Stimulated activated naive CD4-positive, alpha-beta T cell (primary cell): Measurements from ENCODE around the gene CFHR2.
A peak's percentile ranks its signal among the peaks of the same experiment; 100 is the strongest.
"Not testable (repeated sequence)": the region's sequence is repeated elsewhere in the genome, so short reads cannot be mapped to it uniquely, and the experiment has no call there.

ENCODE experiments used
- DNase-seq, 6 experiments: peaks; one replicate each; lab custom pipeline; 2025; lab: John Stamatoyannopoulos, UW

The CFHR2 gene

DNA sequence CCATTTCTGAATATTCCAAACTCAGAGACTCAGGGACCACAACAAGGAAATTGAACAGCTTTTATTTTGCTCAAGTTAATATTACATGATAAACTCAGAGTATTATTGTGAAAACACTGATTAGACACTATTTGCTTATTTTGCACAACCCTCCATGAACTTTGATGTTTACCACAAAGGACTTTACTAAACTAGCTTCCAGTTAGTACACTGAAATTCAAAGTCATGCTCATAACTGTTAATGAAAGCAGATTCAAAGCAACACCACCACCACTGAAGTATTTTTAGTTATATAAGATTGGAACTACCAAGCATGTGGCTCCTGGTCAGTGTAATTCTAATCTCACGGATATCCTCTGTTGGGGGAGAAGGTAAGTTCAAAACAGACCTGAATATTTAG lies at the start of gene CFHR2:
CFHR2 (plus strand) TSS at position 171 of the 400 bp plus-strand sequence; CDS start at position 314, 143 bp downstream.
- DNase-seq, result not testable (repeated sequence)

- no peak for DNase-seq
Observed at GRCh38 chr1:196896355-196896754, 47.2 kb upstream of the CFHR2 start.

- no peak for DNase-seq
Observed at GRCh38 chr1:196897158-196897828, 46.2 kb upstream of the CFHR2 start.

GRCh38 chr1:196902344-196902743 lies 41.2 kb upstream of the CFHR2 start:
- DNase-seq, result no peak

- DNase-seq, result no peak
Observed at GRCh38 chr1:196910215-196910614, 33.3 kb upstream of the CFHR2 start.

DNA sequence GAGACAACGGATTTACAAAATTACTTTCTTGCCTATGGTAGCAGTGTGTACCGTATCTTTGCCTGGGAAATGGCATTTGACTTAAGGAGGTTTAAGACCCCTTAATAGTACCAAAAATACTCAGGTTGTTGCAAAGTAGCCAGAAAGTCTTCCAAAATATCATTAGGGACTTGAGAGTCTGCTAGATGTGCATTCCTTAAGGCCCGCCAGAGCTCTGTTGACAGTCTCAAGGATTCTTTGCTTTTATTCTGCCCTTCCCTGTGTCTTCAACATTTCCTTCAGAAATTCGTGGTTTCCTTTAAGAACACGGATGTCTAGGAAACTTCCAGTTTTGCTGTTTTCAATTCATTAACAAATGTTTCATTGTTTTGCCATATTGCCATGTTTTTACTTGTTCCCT lies 31.3 kb upstream of the CFHR2 start:
- not testable (repeated sequence) for DNase-seq

GRCh38 chr1:196926839-196927238 lies 16.7 kb upstream of the CFHR2 start:
- not testable (repeated sequence) for DNase-seq

DNA sequence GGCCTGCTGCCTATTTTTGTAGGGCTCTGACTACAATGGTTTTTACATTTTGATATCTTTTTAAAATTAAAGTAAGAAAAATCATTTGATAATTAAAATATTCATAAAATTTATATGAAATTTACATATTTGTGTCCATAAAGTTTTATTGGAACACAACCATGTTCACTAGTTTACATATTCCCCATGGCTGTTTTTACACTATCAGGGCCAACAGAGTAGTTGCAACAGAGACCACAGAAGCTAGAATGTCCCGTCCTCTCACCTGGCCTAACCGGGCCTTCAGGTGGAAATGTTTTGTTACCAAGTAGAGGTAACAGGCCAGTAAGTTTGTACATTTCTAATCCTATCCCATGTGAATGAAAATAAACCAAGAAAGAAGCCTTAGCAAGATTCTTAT lies 10.7 kb upstream of the CFHR2 start:
- DNase-seq, result not testable (repeated sequence)

DNA sequence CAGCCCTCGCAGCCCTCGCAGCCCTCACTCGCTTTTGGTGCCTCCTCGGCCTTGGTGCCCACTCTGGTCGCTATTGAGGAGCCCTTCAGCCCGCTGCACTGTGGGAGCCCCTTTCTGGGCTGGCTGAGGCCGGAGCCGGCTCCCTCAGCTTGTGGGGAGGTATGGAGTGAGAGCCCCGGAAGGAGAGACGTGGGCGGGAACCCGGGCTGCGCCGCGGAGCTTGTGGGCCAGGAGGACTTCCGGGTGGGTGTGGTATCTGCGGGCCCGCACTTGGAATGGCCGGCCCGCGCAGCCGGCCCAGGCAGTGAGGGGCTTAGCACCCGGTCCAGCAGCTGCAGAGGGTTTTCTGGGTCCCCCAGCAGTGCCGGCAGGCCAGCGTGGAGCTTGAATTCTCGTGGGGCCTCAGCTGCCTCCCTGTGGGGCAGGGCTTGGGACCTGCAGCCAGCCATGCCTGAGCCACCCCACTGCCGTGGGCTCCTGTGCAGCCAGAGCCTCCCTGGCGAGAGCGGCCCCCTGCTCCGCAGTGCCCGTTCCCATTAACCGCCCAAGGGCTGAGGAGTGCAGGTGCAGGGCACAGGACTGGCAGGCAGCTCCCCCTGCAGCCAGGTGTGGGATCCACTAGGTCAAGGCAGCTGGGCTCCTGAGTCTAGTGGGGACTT lies 9.9 kb upstream of the CFHR2 start:
- DNase-seq, result peak in 1 of 6 experiments; percentile 0

- DNase-seq, result not testable (repeated sequence)
Observed at GRCh38 chr1:196941474-196941873, 2.1 kb upstream of the CFHR2 start.

DNA sequence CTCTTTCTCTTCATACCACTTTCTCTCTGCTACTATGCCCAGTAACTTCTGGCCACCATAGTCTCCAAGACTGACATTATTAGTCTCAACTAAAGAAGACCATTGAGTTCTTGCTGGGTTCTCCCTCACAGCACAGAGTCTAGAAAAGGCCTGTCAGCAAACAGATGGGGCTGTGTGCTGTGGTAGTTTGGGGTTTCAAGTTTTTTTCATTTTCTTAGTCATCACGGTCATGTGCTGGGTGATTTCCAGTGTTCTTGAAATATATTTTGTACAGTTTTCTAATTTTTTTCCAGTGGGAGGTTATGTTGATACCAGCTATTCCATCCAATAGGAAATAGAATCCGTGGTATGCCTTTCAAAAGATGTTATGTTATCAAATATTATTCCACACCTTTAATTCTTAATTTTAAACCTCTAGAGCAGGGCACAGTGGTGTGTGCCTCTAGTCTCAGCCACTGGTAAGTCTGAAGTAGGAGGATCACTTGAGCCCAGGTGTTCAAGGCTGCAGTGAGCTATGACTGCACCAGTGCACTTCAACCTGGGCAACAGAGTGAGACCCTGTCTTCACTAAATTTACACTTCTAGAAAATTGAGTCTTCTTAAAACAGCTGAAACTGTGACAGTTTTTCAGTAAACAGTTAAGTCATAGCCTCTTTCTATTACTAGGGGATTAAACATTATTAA lies 8.3 kb downstream of the CFHR2 start:
- DNase-seq, result no peak

GRCh38 chr1:196954778-196955177 lies 11.2 kb downstream of the CFHR2 start:
- DNase-seq, result no peak

DNA sequence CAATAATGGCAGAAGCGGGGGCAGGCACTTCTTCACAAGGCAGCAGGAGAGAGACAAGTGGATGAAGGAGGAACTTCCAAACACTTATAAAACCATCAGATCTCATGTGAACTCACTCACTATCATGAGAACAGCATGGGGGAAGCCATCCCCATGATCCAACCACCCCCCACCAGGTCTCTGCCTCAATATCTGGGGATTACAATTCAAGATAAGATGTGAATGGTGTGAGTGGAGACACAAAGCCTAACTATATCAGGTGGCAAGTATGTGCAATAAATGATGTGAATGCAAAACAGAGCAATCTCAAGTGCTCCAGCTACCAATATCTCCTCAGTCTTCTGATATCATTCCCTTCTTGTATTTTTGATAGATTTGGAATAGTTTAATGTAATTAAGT lies 12.4 kb downstream of the CFHR2 start:
- DNase-seq, result no peak

- DNase-seq, result no peak
Observed at GRCh38 chr1:196960854-196961253, 17.3 kb downstream of the CFHR2 start.

- DNase-seq, result no peak
Observed at GRCh38 chr1:196970182-196970581, 26.6 kb downstream of the CFHR2 start.

- no peak for DNase-seq
Observed at GRCh38 chr1:196976278-196976677, 32.7 kb downstream of the CFHR2 start.

DNA sequence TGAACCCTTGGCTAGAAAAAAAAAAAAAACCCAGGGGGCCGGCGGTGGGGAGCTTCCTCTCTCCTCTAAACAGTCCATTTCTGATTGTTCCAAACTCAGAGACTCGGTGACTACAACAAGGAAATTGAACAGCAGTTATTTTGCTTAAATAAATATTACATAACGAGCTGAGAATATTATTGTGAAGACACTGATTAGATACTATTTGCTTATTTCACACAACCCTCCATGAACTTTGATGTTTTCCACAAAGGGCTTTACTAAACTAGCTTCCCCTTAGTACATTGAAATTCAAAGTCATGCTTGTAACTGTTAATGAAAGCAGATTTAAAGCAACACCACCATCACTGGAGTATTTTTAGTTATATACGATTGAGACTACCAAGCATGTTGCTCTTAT lies 33.7 kb downstream of the CFHR2 start, which contains the start of gene CFHR5:
CFHR5 (plus strand) TSS at position 279 of the 400 bp plus-strand sequence; CDS start at position 388, 109 bp downstream.
- DNase-seq, result no peak

GRCh38 chr1:196980859-196981258 lies 37.3 kb downstream of the CFHR2 start:
- DNase-seq, result no peak

DNA sequence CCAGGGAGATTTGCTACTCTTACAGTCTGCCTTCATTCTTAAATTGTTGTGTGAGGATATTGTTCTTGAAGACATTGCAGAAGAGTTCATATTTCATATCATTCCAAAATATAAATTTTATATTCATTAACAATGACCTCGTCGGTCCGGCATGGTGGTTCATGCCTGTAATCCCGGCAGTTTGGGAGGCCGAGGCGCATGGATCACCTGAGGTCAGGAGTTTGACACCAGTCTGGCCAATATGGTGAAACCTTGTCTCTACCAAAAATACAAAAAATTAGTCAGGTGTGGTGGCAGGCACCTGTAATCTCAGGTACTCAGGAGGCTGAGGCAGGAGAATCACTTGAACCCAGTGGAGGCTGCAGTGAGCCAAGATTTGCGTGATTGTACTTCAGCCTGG lies 38.7 kb downstream of the CFHR2 start:
- not testable (repeated sequence) for DNase-seq

- not testable (repeated sequence) for DNase-seq
Observed at GRCh38 chr1:196991919-196992651, 48.5 kb downstream of the CFHR2 start.

DNA sequence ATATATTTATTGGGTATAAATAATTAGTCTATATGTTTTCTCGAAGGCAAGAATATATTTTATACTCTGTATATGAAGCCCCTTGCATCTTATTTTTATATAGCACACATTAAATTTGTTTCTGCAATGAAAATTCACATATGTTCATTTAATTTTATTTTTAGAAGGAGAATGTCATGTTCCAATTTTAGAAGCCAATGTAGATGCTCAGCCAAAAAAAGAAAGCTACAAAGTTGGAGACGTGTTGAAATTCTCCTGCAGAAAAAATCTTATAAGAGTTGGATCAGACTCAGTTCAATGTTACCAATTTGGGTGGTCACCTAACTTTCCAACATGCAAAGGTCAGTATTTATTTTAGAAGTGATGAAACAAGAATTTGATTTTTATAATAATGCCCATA lies 50.4 kb downstream of the CFHR2 start:
- no peak for DNase-seq

GRCh38 chr1:196997423-196997822 lies 53.9 kb downstream of the CFHR2 start:
- DNase-seq, result no peak
